CD4-positive, alpha-beta T cell treated with Interleukin-17A for 4 hours (primary cell): Measurements from ENCODE around the gene SRPRB.

Experiments used
- DNase-seq: peaks from one replicate; pipeline ENCODE4 v3.0.0-alpha.2; 2020; ENCODE audit warnings: mixed read lengths

The SRPRB gene

DNA sequence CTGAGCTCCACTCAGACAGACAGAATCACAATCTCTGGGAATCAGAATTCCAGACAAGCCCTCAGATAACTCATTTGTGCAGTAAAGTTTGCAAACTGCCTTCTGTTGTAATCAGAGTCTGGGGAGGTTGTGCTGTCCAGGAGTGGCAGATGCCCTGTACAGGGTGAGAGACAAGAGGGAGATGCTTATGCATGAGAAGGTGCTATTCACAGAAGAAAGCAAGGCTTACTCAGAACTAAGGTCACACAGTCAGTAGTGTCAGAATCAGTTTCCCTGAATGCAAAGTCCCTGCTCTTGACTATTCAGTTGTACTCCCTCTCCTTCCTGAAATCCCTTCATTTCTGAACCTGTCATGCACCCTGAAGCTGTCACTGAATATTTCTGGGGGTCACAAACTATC is 43.7 kb downstream of the SRPRB start:
- DNase-seq: no peak

DNA sequence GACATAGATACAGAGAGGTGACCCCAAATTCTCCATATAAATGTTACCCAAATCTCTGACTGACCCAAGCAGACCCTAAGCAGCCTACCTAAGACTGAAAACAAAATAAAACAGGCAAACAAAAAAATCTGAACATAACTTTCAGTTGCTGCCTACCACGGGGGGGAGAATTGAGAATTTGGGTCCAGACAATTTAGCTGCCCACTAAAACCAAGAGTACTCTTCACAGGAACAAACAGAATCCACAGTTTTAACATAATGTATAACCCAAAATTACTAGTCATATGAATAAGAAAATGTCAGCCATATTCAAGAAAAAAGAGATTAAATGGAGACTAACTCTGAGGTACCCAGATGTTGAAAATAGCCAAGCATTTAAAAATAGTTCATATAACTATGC is 44.4 kb downstream of the SRPRB start:
- no peak for DNase-seq

DNA sequence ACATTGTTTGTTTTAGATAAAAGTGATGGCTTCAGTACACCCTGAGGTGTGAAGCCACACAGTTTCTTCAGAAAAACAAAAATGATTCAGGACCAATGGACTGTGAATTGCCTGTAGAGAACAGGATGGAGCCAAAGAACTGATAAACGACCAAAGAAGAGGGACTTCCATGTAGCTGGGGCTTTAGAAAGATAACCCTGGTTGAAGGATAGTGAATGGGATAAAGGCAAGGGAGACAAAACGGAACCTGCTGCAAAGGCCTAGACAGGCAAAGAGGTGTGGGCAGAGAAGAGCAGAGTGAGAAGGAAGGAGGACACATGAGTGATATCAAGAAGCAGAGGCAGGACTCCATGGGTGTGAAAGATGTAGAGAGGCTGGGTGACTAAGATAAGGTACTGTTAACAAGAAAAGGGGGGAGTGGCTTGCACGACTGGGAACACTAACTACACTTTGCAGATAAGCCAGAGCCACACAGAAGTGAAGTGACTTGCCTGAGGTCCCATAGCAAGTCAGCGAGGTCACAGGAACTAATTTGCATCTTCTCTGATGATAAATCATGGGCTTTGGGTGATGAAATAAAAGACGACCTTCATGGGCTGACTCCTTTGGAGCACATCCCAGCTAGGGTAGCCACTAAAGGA is 45.8 kb downstream of the SRPRB start:
- DNase-seq: no peak

DNA sequence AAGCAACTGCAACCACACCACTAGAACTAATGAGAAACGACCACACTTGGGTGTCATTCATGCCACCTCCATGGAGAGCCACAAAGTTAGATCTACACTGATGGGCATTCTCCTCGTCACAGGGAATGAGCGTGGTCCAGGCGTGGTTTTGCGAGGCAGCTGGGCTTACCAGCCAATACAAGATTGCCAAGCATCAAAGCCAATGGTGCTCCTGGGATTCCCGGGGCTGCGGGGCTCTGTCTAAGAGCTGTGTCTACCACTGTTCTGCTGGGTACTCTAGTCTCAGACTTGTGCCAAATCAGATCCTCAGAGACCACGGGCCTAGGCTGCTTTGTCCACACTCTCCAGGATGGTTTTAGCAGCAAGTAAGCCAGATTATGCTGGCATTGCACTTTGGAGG is 46.3 kb downstream of the SRPRB start:
- DNase-seq: no peak

DNA sequence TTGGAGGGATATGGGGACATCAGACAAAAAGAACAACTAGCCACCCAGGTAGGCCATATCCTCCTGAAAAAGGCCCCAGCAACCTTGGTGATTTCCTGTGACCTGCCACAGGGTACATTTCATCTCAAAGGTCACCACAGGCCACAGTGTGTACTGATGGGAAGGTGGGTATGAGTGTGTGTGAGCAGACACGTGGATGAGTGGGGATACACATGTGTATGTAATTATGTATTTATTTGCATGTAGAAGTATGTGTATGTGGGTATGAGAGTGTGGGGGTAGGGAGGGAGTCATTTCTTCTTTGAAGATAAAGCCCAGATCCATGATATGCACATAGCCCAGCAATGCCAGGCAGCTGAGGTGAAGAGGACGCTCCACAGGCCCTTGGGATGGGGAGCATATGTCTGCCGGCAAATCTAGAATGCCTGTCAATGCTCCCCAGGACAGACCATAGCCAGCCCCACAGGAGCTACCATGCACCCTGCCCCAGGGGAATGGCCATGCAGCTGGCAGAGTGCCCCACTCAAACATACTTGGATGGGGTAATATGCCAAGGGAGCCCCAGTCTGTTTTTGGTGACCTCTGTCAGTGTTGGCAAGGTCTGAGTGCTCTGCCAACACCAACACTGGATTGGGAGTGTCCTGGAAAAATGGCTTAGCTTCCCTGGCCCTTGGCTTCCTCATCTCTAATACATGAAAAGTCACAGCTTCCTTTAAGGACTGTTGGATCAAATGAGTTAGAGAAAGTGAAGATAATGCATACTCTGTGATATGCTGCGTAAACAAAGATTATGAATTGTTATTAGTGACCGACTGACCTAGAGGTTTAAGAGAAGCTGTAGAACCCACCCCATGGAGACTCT is 47.7 kb downstream of the SRPRB start:
- DNase-seq: no peak

DNA sequence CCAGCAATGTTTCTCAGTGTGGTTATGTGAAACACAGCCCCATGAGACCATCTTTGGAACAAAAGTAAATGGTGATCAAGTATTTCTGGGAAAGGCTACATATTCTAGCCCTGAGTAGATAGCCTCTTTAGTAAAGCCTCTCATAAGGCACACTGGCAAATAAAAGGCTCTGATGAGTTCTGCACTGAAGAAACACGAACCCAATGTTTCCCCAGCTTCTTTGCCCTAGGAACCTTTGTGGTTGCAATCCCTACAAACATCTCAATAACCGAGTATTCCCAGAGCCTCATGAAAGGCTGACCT is 48.3 kb downstream of the SRPRB start:
- no peak for DNase-seq

DNA sequence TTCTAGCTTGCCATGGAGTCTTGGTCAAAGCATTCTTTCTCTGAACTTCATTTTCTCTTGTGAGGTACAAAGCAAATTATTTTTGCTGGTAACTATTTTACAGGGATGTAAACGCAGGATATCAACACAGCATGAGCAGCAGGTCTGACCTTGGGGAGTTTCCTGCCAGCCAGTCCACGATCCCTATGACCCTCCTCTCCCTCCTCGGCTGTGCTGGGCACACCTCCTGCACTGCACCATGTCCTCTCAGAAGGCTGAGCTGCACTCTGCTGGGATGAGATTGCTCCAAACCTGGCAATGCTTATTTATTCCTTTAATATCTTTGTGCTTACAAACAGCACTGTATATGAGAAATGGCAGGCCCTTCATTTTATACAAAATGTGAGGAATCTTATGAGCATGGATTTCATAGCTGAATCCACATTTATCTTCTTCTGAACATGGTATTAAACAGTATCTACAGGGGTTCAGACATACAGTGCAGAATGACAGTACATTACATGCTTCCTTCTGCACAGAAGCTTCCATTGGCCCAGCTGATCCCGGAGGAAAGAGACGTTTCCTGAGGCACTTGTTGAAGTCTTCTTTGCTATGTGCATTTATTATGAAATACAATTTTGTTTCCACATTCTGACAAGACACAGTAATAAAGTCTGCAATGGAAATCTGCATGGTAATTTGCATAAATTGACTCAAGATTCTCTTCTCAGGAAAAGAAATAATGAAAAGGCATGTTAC is 48.8 kb downstream of the SRPRB start:
- DNase-seq: no peak

DNA sequence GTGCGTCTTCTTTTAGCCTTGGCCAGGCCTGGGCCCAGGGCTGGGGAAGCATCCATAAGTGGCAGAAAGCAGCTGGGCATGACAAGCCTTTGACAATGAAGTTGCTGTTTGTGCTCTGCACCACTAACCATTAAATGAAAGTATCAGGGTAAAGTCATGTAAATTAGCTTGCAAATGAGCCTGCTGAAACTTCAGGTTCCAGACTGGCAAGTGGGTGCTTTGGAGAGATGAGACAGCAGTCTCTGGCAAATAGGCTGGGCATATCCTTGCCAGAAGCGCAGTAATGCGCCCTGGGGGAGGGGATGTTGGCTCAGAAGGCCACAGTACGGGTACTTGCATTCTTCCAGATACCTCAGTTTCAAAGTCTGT is 49.4 kb downstream of the SRPRB start:
- no peak for DNase-seq

DNA sequence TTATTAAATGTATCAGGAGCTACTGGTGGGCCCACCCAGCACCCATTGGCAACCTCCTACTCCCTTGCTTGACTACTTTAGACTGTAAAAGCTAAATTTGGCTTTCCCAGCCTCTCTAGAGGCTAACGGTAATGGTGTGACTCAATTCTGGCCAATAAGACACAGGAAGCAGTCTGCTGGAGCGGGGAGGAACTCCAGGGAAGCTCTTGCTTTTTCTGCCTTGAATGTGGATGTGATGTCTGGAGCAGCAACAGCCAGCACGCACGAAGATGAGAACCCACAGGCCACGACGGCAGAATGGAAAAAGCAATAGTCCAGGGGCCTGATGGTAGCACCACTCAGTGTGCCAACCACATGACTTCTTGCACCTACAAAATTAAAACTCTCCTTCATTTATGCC is 50.2 kb downstream of the SRPRB start:
- no peak for DNase-seq

DNA sequence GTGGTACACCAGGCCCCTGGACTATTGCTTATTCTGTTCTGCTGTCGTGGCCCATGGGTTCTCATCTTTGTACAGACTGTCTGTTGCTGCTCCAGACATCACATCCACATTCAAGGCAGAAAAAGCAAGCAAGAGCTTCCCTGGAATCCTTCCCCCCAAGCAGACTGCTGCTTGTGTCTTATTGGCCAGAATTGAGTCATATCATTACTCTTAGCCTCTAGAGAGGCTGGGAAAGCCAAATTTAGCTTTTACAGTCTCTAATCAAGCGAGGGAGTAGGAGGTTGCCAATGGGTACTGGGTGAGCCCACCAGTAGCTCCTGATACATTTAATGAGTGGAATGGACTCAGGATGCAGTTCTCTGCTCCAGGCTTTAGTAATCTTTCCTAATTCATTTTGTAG is 50.7 kb downstream of the SRPRB start:
- no peak for DNase-seq

DNA sequence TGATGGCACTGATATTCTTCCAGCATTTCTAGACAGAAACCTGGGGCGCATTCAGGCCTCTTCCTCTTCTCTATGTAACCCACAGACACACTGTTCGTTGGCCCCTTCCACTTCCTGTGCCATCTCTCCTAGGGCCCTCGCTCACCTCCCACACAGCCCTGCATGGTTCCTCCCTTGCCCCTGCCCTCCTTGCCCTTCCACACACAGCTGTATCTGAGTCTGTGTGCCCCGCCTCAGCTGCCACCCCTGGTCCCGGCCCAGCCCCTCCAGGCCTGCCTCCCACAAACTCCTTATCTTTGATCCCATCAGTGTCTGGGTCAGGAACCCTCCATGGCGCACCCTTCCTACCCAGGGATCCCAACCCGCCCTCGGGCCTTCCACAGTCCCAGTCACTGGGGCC is 52.2 kb downstream of the SRPRB start:
- DNase-seq: no peak

DNA sequence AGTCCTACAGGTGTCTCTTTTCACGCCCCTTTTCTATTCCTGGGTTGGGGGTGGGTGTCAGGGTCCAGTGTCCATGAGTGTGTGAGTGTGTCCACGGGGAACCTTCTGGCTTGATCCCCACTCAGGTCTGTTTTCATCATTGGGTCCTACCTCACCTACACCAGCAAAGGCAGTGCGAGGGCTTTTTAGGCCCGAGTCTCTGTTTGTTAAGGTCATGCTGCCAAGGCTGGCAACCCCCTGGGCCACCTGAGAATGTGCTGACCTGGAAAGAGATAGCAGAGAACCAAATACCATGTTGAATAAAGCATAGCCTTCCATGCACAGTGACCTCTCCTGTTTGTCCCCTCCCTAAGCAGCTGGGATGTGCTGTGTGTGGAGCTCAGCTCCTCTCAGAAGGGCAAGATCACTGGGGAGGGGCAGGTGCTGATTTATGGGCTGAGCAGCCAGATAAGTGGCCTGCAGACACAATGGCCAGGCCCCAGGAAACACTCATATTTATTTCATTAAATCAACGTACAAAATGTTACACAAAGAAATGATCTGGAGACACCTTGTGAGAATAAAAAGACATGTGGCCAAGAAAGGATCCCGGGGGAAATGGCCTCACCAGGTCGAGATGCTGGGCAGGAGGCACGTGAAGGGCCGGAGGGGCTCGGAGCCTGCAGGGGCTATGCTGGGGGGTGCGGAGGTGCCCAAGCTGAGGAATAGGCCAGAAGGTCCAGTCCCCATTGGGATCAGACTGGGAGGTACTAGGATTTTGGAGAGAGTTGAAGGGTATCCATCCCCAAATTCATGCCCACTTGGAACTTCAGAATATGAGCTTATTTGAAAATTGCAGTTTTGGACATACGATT is 54.0 kb downstream of the SRPRB start:
- DNase-seq: no peak

DNA sequence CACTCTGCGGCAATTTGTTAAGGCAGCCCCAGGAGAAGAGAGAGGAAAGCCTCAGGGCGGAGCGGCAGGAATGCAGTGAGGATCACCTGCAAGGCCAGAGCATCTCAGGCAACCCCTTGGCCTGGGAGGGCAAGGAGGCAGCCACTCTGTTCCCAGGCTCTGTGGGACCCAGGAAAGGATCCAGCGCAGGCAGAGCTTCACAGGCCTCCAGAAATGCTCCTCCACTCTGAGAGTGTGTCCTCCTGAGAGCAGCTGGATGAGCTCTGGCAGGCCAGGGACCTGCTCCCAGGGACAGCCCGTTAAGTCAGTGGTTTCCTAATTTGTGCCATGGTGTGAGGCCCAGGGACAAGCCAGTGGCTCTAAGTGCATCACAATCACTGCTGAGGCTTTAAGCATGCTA is 54.9 kb downstream of the SRPRB start:
- DNase-seq: no peak

DNA sequence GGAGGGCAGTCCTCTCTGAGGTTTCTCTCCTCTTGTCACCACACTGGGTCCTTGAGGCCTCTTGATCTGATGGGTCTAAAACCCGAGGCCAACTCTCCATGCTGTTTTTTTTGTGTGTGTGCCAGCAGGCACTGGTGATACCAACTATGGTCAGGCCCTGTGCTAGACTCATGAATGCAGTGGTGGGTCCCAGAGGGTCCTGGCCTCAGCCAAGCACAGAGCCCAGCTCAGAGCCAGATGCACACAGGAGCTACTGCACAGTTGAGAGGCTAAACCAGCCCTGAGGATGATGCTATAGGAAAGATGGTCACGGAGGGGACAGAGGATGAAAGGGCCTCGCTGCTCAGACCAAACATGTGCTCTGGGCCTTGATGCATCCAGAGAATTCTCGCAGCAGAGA is 56.5 kb downstream of the SRPRB start:
- no peak for DNase-seq

DNA sequence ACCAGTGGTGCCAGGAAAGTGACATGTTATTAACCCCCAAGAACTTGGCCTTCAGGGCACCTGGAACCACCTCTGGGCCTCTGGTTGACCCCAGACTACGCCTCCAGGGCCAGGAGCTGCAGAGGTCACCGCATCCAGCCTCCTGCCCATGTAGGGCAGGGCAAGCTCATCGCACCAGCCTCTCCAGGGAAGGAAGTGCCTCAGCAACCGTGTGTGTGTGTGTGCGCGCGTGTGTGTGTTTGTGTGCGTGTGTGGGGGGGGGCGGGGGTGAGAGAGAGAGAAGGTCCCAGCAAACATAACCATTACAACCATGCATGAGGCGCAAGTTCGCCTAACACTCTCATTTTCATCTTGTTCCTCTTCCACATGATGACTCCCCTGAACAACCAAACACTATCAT is 58.3 kb downstream of the SRPRB start:
- no peak for DNase-seq

DNA sequence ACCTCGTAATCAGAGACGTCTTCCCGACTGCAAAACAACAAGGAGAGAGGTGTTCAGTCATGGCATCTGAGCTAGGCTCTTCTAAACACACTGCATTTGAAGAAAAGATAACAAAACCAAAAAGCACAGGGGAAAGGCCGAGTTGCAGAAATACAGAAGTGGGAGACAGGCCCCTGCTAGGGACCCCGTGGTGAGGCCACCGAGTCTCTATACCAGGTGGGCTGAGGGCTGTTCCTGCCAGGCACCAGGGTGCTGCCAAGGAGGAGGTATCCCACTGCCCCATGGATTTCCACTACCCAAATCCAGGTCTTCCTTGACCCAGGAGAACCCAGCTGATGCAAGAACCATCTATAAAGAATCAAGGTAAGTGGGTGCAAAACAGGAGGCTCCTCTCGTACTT is 59.0 kb downstream of the SRPRB start:
- no peak for DNase-seq

DNA sequence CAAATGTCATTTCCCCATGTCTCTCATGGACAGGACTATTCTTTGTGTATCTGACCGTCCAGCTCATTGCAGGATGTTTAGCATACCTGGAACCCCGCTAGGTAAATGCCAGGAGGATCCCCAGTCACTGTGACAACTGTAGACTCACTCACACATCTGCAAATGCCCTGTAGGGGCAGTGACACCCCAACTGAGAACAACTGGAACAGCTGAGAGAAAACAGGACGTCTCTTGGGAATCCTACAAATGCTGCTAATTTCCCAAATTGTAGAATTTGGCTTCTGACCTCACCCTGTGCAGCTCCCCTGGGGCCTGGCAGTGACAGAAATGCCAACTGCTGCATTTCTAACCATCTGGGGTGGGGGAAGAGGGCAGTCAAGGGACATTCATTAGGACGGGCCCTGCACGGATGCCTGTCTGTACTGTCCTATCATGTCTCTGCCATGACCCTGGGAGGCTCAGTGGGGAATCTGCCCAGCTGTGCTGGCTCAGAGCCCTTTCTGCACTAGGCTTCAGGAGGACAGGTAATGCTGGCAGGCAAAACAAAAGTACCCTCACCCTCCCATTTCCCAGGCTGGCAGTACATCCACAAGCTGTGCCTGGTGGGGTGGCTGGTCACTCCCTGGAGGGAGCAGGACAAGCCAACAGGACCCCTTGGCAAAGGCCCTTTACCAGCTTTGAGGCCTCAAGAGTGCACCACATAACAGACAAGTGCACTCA is 59.7 kb downstream of the SRPRB start:
- no peak for DNase-seq

DNA sequence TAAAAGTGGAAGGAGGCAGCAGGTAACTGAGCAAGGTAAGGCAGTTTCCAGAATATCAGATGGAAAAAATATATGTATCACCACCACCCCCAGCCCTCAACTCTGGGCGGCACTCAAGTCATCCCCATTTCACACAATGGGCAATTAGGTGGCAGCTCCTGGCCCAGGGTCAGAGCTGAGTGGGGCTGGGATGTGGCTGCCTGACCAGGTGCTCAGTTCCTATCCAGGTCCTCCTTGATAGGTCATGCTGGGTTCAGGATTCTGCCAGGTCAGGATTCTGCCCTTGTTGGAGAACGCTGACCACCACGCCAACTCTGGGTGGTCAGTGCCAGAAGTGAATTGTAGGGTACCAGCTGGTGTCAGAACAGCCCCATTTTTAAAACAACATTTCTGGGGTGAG is 60.5 kb downstream of the SRPRB start:
- no peak for DNase-seq

DNA sequence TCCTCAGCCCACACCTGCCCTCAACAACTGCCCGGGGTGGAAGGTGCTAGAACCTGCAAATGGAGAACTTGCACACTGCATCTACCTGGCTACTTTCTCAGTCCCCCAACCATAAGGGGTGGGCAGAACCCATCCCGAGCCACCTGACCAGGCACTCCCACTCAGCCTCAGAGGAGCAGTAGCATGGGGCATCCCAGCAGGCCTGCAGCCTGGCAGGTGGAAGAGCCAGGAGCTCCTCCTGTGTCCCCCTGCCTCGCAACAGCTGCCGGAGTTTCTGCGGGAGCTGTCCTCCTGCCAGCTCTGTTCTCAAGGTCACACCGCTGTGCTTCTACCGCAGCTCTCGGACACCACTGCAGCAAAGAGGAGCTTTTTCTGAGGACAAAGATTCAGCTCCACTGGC is 62.6 kb downstream of the SRPRB start:
- no peak for DNase-seq

DNA sequence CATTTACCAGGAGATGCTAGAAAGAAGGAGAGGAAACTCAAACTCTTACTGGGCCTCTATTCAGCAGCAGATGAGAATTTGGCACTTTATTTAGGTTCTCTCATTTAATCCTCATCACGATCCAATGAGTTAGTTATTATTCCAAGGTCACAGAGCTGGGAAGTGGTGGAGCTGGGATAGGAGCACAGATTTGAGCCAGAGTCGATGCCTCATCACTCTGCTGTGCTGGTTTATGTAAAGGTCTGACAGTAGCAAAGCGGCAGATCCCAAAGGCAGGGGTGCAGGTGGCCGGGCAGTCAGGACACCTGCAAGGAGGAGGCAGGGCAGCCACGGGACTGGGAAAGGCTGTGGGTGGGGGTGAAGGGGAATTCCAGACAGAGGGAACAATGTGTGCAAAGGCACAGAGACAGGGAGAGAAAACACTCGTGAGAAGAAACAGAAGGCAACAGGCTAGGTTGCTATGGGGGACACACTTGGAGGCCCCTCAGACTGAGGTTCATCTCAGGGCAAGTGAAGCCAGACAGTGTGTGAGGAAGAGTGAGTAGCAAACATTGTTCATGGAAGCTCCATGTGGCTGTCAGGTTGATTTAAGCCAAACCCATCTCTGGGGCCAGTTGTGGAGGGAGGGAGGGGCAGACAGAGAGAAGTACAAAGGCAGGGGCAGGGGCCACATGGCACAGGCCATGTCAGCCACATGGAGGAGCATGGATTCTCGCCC is 63.3 kb downstream of the SRPRB start:
- no peak for DNase-seq

DNA sequence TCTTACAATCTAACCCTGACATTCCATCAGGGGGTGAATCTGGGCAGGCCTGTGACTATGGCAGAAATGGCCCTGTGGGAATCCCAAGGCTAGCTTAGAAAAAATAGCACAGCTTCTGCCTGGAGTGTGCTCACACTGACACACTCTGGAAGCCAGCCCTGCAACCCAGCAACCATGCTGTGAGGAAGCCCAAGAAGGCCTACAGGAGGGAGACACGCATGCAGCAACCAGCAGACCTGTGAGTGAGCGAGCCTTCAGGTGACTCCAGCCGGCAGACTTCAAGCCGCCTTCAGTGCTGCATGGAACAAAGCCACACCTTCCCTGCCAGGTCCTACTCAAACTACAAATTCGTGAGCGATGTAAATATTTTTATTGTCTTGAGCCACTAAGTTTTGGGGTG is 64.0 kb downstream of the SRPRB start:
- no peak for DNase-seq

DNA sequence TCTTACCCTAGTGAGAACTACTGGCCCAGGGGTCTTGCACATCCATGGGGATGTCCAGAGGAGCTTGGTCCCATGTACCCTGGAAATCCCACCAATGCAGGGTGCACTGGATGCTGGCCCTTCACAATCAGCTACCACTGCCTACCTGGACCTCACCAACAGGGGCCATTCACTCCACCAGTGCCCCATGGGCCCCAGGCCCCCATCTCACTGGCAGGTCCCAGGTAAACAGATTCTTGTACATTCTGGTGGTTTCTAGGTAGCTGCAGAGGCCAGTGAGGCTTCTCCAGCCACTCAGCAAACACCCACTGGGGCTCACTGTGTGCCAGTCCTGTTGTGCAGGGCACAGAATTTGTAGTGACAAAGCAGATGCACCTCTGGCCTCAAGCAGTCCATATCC is 65.2 kb downstream of the SRPRB start:
- DNase-seq: no peak
